KOPT-K1 (cell line): ENCODE measurements around the gene CHN2.

Source experiments
- H3K27ac ChIP-seq: fragments of 200-600 bp; sonication (generic); 2 replicates; pipeline ENCODE4 v1.5.1; 2016; ENCODE audit warnings: antibody characterized with exemption, mild to moderate bottlenecking, low read depth, low read length; ENCODE audit not compliant: poor library complexity, severe bottlenecking
- H3K36me3 ChIP-seq: fragments of 200-600 bp; sonication (generic); 2 replicates; pipeline ENCODE4 v1.5.1; 2017; ENCODE audit warnings: antibody characterized with exemption, mild to moderate bottlenecking, low read length, moderate library complexity; ENCODE audit not compliant: insufficient read depth
- H3K9me3 ChIP-seq: fragments of 200-600 bp; sonication (generic); 2 replicates; pipeline ENCODE4 v1.5.1; 2017; ENCODE audit warnings: antibody characterized with exemption, low read length, mild to moderate bottlenecking; ENCODE audit not compliant: insufficient read depth, poor library complexity, severe bottlenecking

CHN2 gene

DNA sequence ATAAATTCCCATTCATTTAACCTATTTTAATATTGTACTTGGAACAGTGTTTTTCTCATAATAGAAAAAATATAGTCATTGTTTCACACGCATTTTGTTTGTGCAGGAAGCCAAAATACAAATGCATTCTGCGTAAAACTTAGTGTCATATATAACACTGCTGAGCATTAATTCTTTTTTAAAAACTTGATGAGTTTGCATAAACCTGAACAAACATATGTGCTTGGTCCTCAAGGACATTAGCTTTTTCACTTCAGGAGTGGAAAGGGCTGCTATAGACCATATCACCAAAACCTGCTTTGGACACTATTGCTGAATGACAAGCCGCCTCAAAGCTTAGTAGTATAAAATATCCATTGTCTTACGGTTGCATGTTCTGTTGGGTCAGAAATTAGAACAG, 267.4 kb downstream of the CHN2 start:
- Histone ChIP-seq H3K9me3 (no peaks in the 10 kb centered on the region), H3K36me3 (peaks cover 4% of the 10 kb centered on the region; the same call in 1 of the 2 replicates), H3K27ac (no peak overlapping the region)

DNA sequence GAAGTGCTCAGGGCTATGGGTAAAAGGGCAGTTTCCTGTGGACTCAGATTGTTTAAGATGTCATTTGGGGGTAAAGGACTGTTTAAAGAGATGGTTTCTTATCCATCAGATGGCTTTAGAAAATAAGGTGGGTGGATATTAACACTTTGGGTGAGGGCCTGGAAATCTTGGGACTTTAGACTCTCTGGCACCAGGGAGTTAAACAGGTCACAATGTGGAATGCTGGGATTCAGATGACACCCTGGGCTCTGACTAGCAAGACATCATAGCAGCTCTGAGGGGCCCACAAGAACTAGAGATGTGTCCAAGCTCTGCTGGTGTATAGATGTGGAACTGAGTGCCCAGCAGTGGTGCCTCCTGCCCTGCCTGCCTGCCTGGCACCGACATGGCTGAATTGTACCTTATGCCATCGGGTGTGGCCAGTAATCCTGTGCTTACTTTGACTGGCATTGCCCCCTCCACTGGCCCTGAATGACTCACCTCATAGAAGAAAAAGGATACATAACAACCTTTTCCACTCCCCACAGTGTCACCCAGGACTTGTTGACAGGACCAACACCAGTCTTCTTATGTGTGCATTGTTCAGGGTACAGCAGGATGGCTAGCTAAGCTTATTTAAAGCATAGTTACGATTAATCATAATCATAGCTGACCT, 269.1 kb downstream of the CHN2 start:
- Histone ChIP-seq H3K27ac (no peak overlapping the region), H3K9me3 (no peaks in the 10 kb centered on the region), H3K36me3 (peaks cover 4% of the 10 kb centered on the region; the same call in 1 of the 2 replicates)

DNA sequence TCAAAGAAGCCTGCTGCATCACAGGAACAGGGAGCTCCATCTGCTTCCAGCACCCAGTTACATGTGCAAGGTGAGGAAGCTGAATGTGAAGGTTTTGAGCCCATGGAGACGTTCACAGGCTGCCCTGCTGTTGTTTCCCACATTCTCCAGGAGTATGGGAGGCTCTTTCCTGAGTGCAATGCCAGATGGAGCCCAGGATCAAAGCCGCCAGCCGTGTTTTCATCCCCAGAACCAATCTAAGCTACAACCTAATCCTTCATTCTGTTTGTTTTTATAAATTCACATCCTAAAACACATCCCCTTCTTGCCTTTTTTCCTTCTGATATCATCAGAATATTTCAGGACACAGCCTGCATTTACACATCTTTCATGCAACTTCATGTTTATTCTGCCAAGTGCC, 270.2 kb downstream of the CHN2 start:
- H3K9me3 ChIP-seq, result no peaks in the 10 kb centered on the region
- peaks cover 4% of the 10 kb centered on the region; the same call in 1 of the 2 replicates for H3K36me3 ChIP-seq

DNA sequence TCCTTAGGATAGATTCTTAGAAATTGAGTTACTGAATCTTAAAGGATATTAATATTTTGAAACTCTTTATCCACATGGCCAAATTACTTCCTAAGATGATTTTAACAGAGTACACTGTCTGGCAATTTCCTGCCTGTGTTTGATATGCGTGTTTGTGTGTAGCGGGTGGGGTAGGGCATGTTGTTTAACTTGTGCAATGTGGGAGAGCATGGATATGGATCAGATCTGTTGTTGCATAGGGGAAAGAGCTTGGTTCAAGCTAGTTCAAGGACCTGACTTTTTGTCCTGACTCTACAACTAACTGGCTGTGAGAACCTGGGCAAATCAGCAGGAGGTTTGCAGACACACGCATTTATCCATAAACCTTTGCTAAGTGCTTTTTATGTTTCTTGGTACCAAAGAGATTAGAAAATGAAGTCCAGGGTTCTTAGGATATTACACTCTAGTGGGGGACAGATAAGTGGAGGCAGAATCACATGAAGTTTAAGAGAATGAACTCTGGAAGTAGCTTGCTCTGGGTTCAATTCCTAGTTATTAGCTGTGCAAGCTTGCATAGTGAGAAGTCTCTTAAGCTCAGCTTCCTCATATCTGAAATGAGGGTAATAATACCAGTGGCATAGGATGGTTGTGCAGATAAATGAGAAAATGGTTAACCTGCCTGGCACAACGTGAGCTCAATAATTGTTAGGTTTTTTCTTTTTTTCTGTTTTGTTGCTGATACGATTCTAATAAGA, 272.8 kb downstream of the CHN2 start:
- H3K9me3 ChIP-seq, result no peaks in the 10 kb centered on the region
- H3K36me3 ChIP-seq, result peaks cover 4% of the 10 kb centered on the region; the same call in 1 of the 2 replicates
- no peak overlapping the region for H3K27ac ChIP-seq

More for the DNA sequence above, 270.2 kb downstream of the CHN2 start:
- H3K27ac ChIP-seq, result no peak overlapping the region

DNA sequence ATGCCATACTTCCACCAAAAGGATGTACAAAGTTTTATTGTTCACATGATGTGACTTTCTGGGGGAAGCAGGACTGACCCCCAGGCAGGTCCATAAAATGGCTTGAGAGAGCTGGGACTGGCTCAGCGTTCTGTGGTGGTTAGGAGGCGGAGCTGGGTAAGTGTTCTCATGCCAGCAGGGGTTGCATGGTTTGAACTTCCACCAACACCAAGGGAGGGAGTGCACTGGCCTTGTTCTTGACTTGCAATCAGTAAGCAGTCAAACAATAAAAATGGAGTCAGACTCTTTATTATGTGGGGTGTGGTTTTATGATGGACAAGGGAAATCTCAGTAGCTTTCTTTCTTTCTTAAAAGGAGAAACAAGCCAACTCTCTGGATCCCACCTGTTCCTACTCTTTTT, 273.6 kb downstream of the CHN2 start:
- Histone ChIP-seq H3K9me3 (no peaks in the 10 kb centered on the region), H3K36me3 (peaks cover 4% of the 10 kb centered on the region; the same call in 1 of the 2 replicates), H3K27ac (no peak overlapping the region)

DNA sequence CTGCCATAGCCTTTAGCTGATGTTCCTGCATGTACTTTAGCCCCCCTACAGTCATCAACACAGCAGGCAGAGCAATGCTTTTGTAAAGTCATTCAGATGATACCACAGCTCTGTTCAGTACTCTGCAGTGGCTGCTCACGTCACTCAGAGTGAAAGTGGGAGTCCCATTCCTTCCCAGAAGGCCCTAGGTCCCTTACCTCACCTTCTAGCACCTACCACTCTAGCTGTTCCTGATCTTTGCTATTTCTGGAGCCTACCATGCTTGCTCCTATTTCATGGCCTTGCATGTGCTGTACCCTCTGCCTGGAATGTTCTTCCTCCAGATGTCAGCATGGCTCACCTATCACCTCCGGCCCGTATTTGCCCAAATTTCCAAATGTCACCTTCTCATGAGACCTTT, 274.7 kb downstream of the CHN2 start:
- Histone ChIP-seq H3K27ac (no peak overlapping the region), H3K36me3 (no peaks in the 10 kb centered on the region)

DNA sequence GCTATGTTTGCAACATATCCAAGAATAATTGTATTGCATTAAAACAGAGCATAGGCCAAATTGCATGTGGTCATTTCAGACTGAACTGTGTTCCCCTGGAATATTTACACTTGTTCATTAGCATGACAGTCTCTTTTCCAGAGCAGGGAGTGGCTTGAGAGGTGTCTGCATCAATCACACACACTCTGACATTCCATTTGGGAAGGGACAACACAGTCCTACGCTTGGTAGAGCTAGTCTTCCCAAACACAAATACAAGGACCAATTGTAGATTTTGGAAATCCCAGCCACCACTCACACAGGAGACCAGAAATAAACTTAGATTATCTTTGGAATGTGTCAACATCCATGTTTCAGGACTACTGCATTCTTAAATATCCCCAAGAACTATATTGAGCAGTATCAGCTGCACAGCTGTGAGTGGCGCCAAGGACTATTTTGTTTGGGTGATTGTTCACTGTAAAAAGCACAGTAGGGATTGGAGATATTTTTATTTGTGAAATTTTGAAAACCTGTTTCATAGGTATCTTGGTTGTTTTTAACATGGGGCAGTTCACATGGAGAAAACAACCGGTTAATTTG, 275.5 kb downstream of the CHN2 start:
- H3K27ac ChIP-seq, result no peak overlapping the region
- no peaks in the 10 kb centered on the region for H3K9me3 ChIP-seq
- H3K36me3 ChIP-seq, result no peaks in the 10 kb centered on the region

More for the DNA sequence above, 274.7 kb downstream of the CHN2 start:
- no peaks in the 10 kb centered on the region for H3K9me3 ChIP-seq

DNA sequence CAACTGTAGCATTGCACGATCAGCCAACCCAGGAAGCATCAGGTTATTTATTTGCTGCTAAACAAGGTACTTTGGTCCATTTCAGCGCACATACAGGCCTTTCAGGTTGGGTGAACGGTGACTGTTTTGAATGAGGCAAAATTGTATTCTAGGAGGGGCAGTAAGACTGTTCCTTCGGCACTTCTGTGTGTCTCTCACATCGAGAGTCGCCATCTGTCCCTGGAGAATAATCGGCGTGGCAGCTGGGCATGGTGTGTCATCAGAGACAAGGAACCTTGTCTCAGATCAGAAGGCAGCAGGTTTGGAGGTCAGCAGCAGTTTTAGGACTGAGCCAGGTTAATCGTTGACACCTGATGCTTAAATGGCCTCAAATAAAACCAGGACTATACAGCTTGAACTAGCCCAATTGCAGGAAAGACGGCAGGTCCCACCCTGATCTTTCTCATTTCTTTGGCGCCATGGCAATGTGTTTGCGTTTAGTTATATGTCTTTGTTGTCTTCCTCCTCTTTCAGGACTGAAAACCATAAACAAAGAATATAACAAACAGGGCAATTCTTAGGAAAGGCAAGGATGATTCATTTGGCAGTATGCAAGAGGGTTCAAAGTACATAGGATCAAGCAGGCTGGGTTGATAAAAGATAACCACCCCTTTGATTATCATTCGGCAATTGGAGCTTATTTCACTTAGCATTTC, 277.0 kb downstream of the CHN2 start:
- Histone ChIP-seq H3K9me3 (no peaks in the 10 kb centered on the region), H3K27ac (no peak overlapping the region), H3K36me3 (no peaks in the 10 kb centered on the region)

DNA sequence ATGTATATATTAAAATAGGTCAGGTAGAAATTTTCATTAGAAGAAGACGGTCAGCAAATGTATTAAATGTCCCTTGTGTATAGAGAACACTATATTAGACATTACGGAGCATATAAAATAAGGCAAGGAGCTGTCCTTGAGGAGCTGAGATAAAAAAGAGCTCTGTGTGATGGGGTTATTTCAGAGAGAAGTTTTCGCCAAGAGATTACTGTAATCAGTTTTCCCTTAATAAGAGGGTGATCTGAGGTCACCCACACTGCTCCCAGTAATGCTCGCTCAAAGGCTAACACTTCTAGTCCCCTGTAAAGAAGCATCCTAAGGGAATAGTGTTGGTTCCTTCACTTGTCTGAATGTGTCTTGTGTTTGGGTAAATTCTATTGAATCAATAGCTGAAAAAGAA, 282.3 kb downstream of the CHN2 start:
- Histone ChIP-seq H3K36me3 (no peaks in the 10 kb centered on the region; the same call in 1 of the 2 replicates), H3K27ac (no peak overlapping the region), H3K9me3 (no peaks in the 10 kb centered on the region)

DNA sequence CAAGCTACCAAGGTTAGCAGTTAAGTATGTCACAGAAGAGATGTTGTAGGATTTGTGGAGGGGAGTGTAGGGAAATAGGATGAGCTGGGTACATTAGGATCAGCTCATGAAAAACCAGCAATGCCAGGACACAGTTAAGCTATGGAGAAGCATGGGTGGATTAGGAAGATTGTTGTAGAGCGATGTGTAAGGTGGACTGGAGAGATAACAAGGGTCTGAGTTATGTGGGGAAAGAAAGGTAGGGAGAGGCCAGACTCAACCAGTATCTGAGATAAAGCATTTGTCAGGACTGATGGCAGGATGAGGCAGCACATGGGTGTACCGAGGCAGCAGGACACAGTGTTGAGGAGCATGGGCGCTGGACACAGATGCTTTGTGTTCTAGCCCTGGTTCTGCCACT, 283.7 kb downstream of the CHN2 start:
- H3K36me3 ChIP-seq, result no peaks in the 10 kb centered on the region; the same call in 1 of the 2 replicates
- H3K27ac ChIP-seq, result no peak overlapping the region
- no peaks in the 10 kb centered on the region for H3K9me3 ChIP-seq

DNA sequence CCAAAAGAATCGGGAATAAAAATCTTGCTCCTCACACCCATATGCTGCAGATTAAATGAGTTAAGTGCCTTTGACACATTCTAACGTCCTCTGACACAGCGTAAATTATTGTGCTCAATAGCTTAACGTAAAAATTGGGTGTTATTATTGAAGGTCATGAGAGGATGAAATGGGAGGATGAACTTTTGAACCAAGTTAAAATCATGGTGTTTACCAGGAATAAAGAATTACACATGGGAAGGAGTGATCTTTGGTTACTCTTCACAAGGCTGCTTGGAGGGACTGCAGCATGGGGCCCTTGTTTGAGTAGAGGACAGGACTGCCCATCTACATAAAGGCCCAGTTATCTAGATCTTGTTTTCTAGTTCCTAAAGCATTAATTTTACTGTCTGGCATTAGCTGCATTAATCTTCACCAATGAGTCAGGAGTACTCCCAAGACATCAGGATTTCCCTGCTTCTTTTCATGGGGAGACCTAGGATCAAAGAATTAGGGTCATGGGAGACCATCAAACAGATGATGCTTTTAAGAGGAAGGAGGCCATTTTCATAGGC, 284.2 kb downstream of the CHN2 start:
- Histone ChIP-seq H3K9me3 (no peaks in the 10 kb centered on the region), H3K27ac (no peak overlapping the region), H3K36me3 (no peaks in the 10 kb centered on the region; the same call in 1 of the 2 replicates)

DNA sequence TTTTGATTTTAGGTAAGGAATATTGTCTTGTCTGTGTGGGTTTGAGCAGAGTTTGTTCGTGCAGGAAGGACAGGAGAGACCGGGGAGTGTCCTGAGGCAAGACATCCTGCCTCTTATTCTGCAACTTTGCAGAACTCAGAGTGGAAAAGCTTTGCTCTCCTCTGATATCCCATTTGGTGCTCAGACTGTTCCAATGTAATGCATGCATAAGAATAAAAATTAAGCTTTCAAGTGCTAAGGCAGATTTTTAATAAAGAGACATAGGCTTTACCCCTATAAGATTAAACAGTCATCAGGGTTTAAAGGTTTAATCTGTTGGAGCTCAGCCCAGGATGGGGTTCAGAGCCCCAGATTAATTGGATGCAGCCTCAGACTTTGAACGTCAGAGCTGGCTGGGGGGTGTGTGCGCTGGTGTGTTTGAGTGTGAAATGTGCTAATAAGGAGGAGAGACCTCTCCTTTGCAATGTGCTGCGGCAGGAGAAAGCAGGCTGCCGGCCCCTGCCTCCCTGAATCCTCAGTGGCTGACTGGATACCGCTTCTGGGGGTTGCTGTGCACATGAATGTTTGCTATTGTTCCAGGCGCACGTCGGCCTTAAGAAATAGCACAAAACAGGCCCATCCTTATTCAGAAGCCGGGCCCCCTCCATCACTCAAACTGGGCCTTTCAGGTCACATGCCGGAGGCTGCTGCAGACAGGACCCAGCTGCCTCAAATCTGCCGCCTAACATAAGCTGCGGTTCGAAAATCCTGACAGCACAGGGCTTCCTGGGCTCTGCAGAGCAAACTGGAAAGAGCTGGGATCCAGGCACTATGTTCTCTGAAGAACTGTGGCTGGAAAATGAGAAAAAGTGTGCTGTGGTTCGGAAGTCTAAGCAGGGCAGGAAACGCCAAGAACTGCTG, 285.0 kb downstream of the CHN2 start:
- Histone ChIP-seq H3K36me3 (no peaks in the 10 kb centered on the region; the same call in 1 of the 2 replicates), H3K9me3 (no peaks in the 10 kb centered on the region), H3K27ac (no peak overlapping the region)

DNA sequence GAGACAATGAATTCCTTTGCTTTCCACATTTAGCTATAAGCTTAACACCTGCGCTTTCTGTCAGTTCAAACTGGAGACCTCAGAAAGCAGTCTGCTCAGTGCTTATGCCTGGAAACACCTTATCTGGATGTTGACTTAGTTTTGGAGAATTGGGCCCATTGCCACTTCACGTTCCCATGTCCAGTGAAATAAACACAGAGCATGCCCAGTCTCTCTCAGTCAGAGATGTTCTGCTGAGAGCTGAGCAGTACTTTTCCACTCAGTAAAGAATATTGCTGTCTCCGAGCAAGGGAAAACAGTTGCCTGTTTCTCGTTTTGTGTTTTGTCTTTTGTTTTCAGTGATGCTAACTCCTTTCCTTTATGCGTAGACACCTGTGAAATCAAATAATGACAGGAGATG, 285.9 kb downstream of the CHN2 start:
- Histone ChIP-seq H3K9me3 (no peaks in the 10 kb centered on the region), H3K27ac (no peak overlapping the region), H3K36me3 (no peaks in the 10 kb centered on the region; the same call in 1 of the 2 replicates)
